GM12873 (cell line): ENCODE results near the gene TRAPPC3.
A peak's percentile ranks its signal among the peaks of the same experiment; 100 is the strongest.

ENCODE experiments used
- TF ChIP-seq, protein P1 (sequence below): IDR thresholded peaks from 2 replicates; pipeline ENCODE4 v1.5.1; 2012; ENCODE audit warnings: low read depth, mild to moderate bottlenecking, moderate library complexity, low read length, control low read depth; ENCODE audit not compliant: insufficient read depth; ENCODE audit errors: missing control alignments

TRAPPC3 gene

GRCh38 chr1:36149237-36149972, at the start of gene TRAPPC3:
TSS of gene TRAPPC3 (minus strand) at chr1:36149486. CDS start at chr1:36149378, 108 bp downstream.
- TF ChIP-seq, protein P1, sequence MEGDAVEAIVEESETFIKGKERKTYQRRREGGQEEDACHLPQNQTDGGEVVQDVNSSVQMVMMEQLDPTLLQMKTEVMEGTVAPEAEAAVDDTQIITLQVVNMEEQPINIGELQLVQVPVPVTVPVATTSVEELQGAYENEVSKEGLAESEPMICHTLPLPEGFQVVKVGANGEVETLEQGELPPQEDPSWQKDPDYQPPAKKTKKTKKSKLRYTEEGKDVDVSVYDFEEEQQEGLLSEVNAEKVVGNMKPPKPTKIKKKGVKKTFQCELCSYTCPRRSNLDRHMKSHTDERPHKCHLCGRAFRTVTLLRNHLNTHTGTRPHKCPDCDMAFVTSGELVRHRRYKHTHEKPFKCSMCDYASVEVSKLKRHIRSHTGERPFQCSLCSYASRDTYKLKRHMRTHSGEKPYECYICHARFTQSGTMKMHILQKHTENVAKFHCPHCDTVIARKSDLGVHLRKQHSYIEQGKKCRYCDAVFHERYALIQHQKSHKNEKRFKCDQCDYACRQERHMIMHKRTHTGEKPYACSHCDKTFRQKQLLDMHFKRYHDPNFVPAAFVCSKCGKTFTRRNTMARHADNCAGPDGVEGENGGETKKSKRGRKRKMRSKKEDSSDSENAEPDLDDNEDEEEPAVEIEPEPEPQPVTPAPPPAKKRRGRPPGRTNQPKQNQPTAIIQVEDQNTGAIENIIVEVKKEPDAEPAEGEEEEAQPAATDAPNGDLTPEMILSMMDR: peak; percentile 92

- TF ChIP-seq, protein P1: no peak
Observed at GRCh38 chr1:36198641-36199040, 49.4 kb upstream of the TRAPPC3 start.

DNA sequence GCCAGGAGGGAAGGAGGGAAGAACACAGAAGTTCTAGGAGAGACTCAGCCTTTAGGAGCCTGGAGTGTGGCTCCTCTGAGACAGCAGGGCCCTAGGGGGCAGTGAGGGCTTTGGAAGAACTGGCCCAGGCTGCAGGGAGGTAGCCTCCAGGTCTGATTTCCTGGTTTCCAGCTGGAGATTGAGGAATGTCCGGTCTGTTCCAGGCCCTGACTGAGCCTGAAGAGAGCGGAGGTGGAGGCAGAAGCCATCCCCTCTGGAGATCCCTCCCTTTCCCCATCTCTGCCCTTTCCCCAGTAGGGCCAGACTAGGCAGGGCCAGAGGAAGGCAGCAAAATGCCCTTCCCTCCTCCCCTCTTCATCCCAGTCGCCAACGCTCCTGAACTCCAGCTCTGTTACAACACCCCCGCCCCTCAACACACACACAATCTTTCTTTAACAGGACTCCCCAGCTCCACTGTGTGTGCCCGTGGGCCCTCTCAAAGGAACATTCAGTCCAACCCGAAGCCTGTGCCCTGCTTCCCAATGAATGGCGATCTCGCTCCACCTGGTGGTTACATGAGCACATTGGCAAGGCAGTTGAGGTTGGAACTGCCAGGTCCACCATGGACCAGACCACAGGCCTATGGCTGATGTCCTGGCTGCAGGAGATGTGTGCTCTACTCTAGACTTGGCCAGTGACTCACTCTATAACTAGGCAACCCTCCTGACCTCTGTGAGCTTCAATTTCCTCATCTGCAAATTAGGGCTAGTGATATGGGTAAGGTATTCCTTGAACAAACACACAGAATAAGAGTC, 38.7 kb upstream of the TRAPPC3 start:
- TF ChIP-seq, protein P1: peak; percentile 93

DNA sequence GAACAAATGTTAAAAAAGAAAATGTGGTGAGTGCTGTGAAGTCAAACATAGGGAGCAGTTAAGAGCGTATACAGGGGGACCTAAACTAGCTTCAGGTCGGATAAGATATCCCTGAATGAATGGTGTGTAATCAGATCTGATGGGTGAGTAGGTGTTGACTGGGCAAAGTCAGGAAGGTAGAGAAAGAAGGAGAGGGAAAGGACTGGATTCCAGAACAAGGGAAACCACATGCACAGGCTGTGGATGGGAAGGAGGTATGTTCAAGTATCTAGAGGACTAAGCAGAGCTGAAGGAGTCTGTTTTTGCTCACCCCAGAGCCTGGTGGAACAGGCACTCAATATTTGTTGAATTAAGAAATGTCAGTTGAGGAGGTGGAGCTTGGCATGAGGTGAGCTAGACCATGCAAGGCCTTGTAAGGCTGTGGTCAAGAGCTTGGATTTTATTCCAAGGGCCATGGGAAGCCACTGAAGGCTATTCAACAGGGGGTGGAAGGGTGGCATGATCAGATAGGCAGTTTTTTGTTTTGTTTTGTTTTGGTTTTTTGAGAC, 34.1 kb upstream of the TRAPPC3 start:
- TF ChIP-seq, protein P1: no peak

GRCh38 chr1:36182734-36183133, 33.4 kb upstream of the TRAPPC3 start:
- TF ChIP-seq, protein P1: no peak

DNA sequence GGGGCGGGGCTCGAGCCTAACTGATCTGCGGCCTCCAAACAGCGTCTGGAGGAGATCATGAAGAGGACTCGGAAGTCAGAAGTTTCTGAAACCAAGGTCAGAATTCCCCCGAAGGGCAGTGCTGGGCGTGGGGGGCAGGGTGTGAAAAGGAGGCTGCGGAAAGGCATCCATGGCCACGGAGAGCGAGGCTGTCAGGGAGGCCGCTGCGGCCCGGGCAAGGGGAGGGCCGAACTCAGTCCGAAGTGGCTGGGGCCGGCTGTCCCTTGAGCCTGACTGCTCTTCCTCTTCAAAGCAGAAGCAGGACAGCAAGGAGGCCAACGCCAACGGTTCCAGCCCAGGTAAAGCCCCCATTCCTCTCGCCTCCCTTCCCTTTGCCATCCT, 29.9 kb upstream of the TRAPPC3 start:
- TF ChIP-seq, protein P1: no peak
